B cell (primary cell): Measurements from ENCODE around the gene MYO1E.

ENCODE experiments used
- CTCF ChIP-seq: fragments of 200-600 bp; IDR thresholded peaks from one replicate; pipeline ENCODE4 v1.8.0; 2022; ENCODE audit warnings: antibody characterized with exemption, mild to moderate bottlenecking
- EZH2 ChIP-seq: IDR thresholded peaks from 2 replicates; pipeline ENCODE4 v1.6.1; 2012; ENCODE audit warnings: borderline replicate concordance, low read depth, mild to moderate bottlenecking, moderate library complexity, low read length; ENCODE audit not compliant: insufficient read depth, poor library complexity, severe bottlenecking

DNA sequence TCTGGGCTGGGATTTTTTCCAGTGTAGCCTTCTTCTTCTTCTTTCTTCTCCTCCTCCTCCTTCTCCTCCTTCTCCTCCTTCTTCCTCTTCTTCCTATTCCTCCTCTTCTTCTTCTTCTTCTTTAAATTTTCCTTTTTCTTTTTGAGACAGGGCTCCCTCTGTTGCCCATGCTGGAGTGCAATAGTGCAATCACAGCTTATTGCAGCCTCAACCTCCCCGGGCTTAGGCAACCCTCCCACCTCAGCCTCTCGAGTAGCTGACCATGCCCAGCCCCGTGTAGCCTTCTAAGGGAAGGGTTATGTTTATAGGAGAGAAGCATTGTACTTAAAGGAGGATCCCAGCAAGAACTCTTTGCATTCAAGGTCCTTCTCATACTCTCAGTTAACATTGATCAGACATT lies 24.0 kb upstream of the MYO1E start:
- TF ChIP-seq CTCF (no peak), EZH2 (no peak)
